Diencephalon (tissue), 1 donor: ENCODE data around the gene SLC1A4. TPM values are rescaled to one million over a fixed set of nuclear protein-coding genes. Genes with fewer than 3 reads are reported as not detected.

Source experiments
- small RNA-seq: library from RNA; depleted of rRNA; stranded (forward); fragments of <200 nt; gene quantifications from one replicate; pipeline ENCODE3, GENCODE V24; 2014
- total RNA-seq: library from RNA; depleted of rRNA; stranded (reverse); fragments of >200 nt; gene quantifications from one replicate; pipeline ENCODE4 v1.2.3, GENCODE V29; 2014

SLC1A4 gene
- 89.5 TPM for total RNA-seq

GRCh38 chr2:64989126-64989981 is at the start of gene SLC1A4:
SLC1A4 (plus strand) TSS chr2:64989399; CDS start chr2:64989644, 245 bp downstream.

GRCh38 chr2:65056215-65057053 is 67.2 kb downstream of the SLC1A4 start, which contains the start of gene CEP68:
CEP68 (plus strand) TSS chr2:65056416; CDS start chr2:65069445, 13,029 bp downstream.

Small RNA genes lying within 50 kb of the gene (small RNA-seq; reads per million reads assigned to genes)
- gene RNU6-548P: not detected

Other genes starting within 250 kb of the SLC1A4 start
- 39.9 TPM for gene CEP68, start 67.0 kb downstream of the SLC1A4 start, total RNA-seq
- 128 TPM for gene RAB1A, start 140.7 kb downstream of the SLC1A4 start, total RNA-seq
- gene ACTR2, start 238.4 kb downstream of the SLC1A4 start, total RNA-seq: 162 TPM